Measurements from ENCODE around the gene ZDHHC11.

GRCh38 chr5:756171-756570 lies 94.6 kb downstream of the ZDHHC11 start:
- TF ChIP-seq, protein P1, sequence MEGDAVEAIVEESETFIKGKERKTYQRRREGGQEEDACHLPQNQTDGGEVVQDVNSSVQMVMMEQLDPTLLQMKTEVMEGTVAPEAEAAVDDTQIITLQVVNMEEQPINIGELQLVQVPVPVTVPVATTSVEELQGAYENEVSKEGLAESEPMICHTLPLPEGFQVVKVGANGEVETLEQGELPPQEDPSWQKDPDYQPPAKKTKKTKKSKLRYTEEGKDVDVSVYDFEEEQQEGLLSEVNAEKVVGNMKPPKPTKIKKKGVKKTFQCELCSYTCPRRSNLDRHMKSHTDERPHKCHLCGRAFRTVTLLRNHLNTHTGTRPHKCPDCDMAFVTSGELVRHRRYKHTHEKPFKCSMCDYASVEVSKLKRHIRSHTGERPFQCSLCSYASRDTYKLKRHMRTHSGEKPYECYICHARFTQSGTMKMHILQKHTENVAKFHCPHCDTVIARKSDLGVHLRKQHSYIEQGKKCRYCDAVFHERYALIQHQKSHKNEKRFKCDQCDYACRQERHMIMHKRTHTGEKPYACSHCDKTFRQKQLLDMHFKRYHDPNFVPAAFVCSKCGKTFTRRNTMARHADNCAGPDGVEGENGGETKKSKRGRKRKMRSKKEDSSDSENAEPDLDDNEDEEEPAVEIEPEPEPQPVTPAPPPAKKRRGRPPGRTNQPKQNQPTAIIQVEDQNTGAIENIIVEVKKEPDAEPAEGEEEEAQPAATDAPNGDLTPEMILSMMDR (optimal IDR thresholded peaks at IDR 0.05 in 1 of 3, IDR thresholded peaks at IDR 0.05 in 1 of 3, conservative IDR thresholded peaks at IDR 0.05 in 1 of 3; ENCODE audit: extremely low read depth in 1 of 3, insufficient read depth in 2 of 3, low read length in 3 of 3): no peak
- no peak for TF ChIP-seq EZH2 (IDR thresholded peaks at IDR 0.05; ENCODE audit: low read length)

All from keratinocyte (primary cell).